Liver (tissue), 3 donors: Measurements from ENCODE around the gene VAX1.

Experiments used
- EGR1 ChIP-seq, 2 donors: IDR thresholded peaks; 2 replicates each; pipeline ENCODE4 v1.6.1; 2016 to 2018; ENCODE audit warnings: antibody characterized with exemption in 2 of 2, low read depth in 2 of 2
- GABPA ChIP-seq, 2 donors: IDR thresholded peaks in 1 of 2; conservative IDR thresholded peaks in 1 of 2; 2 replicates each; pipeline ENCODE4 v1.6.1; 2016; ENCODE audit warnings: antibody characterized with exemption in 2 of 2, mild to moderate bottlenecking in 1 of 2, moderate library complexity in 1 of 2
- HNF4G ChIP-seq: IDR thresholded peaks from 2 replicates; pipeline ENCODE4 v1.6.1; 2016; ENCODE audit warnings: antibody characterized with exemption
- JUND ChIP-seq, 2 donors: IDR thresholded peaks; 2 replicates each; pipeline ENCODE4 v1.6.1; 2016; ENCODE audit warnings: antibody characterized with exemption in 2 of 2
- RAD21 ChIP-seq, 2 donors: IDR thresholded peaks; 2 replicates each; pipeline ENCODE4 v1.6.1; 2016; ENCODE audit warnings: antibody characterized with exemption in 2 of 2, mild to moderate bottlenecking in 2 of 2
- SP1 ChIP-seq: IDR thresholded peaks from 2 replicates; pipeline ENCODE4 v1.6.1; 2018; ENCODE audit warnings: antibody characterized with exemption, mild to moderate bottlenecking
- TAF1 ChIP-seq: conservative IDR thresholded peaks from 2 replicates; pipeline ENCODE4 v1.6.1; 2016; ENCODE audit warnings: antibody characterized with exemption, mild to moderate bottlenecking
- YY1 ChIP-seq: IDR thresholded peaks from 2 replicates; pipeline ENCODE4 v1.6.1; 2016; ENCODE audit warnings: antibody characterized with exemption, mild to moderate bottlenecking
- TF ChIP-seq, protein P1 (sequence below): fragments of 150-350 bp; IDR thresholded peaks from 2 replicates; pipeline ENCODE4 v1.5.1; 2017; ENCODE audit warnings: improper control_type of control experiment, low read depth, low read length; ENCODE audit not compliant: missing input control
- TF ChIP-seq, protein P2 (sequence below): IDR thresholded peaks from 2 replicates; pipeline ENCODE4 v1.6.1; 2016; ENCODE audit warnings: antibody characterized with exemption
- TF ChIP-seq, protein P3 (sequence below): IDR thresholded peaks from 2 replicates; pipeline ENCODE4 v1.6.1; 2016; ENCODE audit warnings: antibody characterized with exemption, mild to moderate bottlenecking
- TF ChIP-seq, protein P4 (sequence below): IDR thresholded peaks from 2 replicates; pipeline ENCODE4 v1.6.1; 2016; ENCODE audit warnings: antibody characterized with exemption
- donor health status: healthy.
- donor health status: healthy.

DNA sequence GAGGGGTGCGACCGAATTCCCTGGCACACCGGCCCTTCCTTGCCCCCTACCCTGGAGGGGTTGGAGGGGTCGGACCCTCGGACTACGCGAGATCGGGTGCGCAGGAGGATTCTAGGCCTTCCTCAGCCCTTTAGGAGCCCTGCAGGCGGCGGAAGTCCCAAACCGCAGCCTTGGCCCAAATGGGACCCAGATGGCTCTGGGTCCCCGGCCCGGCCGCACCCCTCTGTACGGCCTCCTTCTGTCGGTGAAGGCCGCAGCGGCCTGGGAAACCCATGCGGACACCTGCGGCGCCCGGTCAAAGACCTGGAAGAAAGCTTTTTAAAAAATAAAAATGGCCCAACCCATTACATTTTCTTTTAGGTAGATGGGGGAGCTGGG lies 2.4 kb upstream of the VAX1 start:
- TF ChIP-seq, protein P1, sequence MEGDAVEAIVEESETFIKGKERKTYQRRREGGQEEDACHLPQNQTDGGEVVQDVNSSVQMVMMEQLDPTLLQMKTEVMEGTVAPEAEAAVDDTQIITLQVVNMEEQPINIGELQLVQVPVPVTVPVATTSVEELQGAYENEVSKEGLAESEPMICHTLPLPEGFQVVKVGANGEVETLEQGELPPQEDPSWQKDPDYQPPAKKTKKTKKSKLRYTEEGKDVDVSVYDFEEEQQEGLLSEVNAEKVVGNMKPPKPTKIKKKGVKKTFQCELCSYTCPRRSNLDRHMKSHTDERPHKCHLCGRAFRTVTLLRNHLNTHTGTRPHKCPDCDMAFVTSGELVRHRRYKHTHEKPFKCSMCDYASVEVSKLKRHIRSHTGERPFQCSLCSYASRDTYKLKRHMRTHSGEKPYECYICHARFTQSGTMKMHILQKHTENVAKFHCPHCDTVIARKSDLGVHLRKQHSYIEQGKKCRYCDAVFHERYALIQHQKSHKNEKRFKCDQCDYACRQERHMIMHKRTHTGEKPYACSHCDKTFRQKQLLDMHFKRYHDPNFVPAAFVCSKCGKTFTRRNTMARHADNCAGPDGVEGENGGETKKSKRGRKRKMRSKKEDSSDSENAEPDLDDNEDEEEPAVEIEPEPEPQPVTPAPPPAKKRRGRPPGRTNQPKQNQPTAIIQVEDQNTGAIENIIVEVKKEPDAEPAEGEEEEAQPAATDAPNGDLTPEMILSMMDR: no peak
- TF ChIP-seq, protein P2, sequence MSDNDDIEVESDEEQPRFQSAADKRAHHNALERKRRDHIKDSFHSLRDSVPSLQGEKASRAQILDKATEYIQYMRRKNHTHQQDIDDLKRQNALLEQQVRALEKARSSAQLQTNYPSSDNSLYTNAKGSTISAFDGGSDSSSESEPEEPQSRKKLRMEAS: no peak
- TF ChIP-seq YY1 (no peak), SP1 (no peak), TAF1 (no peak), JUND (IDR thresholded peaks at IDR 0.05) (no peak), EGR1 (IDR thresholded peaks at IDR 0.05; ENCODE audit: low read depth in 2 of 2) (no peak), HNF4G (no peak), GABPA (IDR thresholded peaks at IDR 0.05 in 1 of 2, conservative IDR thresholded peaks at IDR 0.05 in 1 of 2) (no peak), RAD21 (IDR thresholded peaks at IDR 0.05) (no peak)
- TF ChIP-seq, protein P3, sequence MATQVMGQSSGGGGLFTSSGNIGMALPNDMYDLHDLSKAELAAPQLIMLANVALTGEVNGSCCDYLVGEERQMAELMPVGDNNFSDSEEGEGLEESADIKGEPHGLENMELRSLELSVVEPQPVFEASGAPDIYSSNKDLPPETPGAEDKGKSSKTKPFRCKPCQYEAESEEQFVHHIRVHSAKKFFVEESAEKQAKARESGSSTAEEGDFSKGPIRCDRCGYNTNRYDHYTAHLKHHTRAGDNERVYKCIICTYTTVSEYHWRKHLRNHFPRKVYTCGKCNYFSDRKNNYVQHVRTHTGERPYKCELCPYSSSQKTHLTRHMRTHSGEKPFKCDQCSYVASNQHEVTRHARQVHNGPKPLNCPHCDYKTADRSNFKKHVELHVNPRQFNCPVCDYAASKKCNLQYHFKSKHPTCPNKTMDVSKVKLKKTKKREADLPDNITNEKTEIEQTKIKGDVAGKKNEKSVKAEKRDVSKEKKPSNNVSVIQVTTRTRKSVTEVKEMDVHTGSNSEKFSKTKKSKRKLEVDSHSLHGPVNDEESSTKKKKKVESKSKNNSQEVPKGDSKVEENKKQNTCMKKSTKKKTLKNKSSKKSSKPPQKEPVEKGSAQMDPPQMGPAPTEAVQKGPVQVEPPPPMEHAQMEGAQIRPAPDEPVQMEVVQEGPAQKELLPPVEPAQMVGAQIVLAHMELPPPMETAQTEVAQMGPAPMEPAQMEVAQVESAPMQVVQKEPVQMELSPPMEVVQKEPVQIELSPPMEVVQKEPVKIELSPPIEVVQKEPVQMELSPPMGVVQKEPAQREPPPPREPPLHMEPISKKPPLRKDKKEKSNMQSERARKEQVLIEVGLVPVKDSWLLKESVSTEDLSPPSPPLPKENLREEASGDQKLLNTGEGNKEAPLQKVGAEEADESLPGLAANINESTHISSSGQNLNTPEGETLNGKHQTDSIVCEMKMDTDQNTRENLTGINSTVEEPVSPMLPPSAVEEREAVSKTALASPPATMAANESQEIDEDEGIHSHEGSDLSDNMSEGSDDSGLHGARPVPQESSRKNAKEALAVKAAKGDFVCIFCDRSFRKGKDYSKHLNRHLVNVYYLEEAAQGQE: no peak
- TF ChIP-seq, protein P4, sequence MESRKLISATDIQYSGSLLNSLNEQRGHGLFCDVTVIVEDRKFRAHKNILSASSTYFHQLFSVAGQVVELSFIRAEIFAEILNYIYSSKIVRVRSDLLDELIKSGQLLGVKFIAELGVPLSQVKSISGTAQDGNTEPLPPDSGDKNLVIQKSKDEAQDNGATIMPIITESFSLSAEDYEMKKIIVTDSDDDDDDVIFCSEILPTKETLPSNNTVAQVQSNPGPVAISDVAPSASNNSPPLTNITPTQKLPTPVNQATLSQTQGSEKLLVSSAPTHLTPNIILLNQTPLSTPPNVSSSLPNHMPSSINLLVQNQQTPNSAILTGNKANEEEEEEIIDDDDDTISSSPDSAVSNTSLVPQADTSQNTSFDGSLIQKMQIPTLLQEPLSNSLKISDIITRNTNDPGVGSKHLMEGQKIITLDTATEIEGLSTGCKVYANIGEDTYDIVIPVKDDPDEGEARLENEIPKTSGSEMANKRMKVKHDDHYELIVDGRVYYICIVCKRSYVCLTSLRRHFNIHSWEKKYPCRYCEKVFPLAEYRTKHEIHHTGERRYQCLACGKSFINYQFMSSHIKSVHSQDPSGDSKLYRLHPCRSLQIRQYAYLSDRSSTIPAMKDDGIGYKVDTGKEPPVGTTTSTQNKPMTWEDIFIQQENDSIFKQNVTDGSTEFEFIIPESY: no peak
